ENCODE data around the gene MRPS7.

The MRPS7 gene

DNA sequence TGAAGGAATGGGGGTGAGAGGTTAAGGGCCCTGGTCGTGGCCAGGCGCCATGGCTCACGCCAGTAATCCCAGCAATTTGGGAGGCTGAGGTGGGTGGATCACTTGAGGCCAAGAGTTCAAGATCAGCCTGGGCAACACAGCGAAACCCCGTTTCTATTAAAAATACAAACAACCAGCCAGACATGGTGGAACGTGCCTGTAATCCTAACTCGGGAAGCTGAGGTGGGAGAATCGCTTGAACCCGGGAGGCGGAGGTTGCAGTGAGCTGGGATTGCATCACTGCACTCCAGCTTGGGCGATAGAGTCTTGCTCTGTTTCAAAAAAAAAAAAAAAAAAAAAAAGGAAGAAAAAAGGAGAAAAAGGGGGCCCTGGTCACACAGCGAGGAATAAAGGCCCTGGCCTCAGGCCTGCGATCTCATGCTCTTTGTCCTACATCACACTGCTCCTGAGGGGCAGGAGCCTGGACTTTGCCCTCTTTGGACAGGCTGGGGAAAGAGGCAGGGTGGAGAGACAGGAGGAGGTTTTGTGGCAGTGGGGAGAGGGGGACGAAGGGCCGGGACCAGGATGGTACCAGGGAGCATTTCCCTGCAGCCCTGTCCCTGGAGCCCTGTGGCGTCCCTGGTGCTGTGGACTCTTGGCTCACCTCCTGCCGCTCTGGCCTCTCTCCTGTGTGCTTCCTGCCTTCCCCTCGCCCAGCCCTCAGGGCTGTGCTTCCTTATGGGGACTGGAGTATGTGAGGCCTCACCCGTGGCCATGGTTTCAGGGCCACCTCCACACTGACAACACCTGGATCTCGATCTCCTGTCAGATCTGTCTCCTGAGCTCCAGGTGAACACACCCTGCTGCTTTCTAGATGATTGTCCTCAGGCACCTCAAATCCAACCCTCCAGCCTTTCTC, 47.3 kb downstream of the MRPS7 start:
- DNase-seq: peak; percentile 63 to 81 (median 80)

DNA sequence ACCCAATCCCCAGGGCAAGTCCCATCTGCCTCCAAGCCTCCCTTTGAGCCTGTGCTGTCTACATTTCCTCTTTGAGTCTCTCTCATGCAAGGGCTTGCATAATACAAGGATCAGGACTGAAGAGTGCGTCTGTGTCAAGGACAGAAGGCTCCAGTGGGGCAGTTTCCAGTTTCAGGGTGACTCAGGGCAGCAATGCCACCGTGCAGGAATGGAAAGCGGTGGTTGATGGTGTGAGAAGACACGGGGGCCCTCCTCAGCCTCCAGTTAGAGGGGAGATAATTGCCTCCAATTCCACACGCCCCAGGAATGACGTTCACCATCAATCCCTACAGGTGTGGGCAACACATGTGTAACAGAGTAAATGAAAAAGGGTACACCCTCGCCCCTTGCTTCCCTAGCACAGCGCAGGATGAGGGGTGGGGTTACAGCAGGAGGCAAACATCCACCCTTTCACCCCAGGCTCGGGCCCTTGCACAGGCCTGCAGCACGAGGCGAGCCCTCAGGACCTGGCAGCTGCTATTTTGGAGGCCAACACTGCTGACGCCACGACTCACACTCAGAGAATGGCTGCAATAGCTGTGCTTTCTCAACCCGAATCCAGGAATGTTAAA, 52.4 kb downstream of the MRPS7 start:
- DNase-seq: peak; percentile 92 to 98 (median 96)

DNA sequence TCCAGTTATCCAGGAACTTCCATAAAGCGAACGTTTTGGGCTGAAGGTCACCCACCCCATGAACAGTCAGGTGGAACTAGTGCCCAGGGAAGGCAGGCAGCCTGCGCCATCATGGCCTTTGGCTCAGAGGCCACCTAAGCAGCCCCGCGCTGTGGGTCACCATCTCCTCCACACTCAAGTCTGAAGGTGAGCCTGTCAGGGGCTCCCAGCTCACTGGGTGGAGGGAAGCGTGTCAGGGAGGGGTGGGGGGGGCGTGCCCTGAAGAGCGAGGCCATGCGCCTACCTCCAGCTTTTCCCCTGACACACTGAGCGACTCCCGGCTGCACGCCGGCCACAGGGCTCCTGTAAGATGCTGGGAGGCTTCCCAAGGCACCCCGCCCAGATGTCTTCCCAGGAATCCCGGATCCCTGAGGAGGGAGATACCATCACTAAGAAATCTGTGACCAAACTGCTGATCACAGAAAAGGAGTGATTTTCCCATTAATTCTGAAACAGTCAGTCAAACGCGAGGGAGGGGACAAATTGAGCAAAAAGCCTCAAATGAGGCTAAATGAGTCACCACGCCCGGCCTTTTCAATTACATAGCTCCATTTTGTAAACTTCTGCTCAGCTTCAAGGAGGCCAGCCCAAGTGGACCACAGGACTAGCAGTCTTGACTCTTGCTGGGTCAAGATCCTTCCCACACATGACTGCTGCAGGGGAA, 54.0 kb downstream of the MRPS7 start:
- DNase-seq: peak; percentile 89 to 95 (median 92)

Data from suppressor macrophage (primary cell).